ENCODE measurements around the gene SH3RF2.
"Not testable (repeated sequence)": the region's sequence is repeated elsewhere in the genome, so short reads cannot be mapped to it uniquely, and the experiment has no call there.

The SH3RF2 gene

DNA sequence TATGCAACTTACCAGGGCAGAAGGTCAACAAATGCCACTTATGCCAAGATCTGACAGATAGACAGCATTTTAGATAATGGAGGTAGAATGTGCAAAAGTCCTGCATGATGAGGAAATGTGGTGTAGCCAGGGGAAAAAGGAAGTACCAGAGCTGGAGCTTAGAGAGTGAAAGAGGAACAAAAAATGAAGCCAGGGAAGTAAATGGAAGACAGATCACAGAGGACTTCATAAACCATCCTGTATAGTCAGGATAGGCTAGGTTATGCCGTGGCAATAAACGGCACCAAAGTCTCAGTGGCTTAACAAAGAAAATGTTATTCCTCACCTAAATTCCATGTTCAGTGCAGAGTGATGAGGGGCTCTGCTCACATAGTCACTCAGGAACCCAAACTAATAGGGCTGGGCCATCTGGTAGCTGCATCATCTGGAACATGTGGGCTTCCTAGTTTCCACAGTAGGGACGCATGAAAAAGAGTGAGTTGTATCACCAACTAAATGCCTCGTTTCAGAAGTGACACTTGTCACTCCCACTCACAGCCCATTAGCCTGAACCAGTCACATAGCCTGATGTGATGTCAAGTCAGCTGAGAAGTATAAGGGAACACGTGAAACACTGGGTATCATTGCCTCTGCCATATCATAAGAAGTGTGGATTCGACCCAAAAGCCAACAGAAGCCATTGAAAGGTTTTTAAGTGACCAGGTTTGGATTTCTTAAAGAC lies 70.3 kb downstream of the SH3RF2 start:
- DNase-seq (ENCODE audit: low read depth) = no peak

DNA sequence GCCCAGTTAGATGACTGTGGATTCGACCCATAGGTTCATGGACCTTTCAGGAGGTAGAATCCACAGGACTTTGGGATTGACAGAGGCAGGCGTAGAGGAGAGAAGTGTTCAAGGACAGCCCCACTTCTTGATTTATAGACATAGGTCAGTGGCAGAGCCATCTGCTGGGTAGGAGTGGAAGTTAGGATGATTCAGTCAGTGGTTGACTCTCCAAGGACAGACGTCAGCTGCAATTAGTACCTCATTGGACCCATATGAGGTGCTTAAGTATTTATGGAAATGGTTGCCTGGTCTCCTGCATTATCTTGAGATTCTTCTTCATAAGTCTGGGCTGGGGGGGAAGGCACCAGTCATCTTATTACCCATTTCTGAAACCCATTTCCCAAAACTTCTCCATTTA lies 70.9 kb downstream of the SH3RF2 start:
- DNase-seq (ENCODE audit: low read depth) = no peak

DNA sequence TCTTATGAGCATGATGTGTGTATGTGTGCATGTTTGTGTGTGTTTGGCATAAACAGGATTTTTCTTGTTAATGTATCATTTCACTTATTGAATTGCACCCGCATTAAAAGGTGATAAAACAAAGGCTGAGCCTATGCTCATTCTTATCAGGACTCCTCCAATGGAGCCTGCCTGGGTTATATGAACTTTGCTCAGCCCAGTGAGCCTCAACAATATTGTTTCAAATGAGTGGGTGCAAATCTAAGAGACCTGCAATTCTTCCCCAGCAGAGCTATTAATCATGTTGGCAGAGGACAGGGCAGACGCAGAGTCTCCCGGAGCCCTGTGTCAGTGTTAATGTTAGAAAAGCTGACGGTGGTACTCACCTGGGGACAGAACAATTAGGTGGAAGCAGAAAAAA lies 71.6 kb downstream of the SH3RF2 start:
- DNase-seq (ENCODE audit: low read depth) = no peak

DNA sequence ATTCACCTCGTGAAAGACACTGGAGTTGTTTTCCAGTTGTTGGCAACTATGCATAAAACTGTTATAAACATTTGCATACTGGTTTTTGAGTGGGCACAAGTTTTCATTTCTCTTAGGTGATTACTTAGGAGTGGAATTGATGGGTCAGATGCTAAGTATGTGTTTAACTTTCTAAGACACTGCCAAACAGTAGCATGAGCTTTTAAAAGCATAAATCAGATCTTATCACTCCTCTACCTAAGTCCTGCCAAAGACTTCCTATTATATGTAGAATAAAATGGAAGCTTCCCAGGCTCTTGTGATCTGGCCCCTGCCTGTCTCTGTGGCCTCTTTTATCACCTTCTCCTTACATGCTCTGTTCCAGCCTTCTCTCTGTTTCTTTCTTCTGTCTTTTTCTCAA lies 72.6 kb downstream of the SH3RF2 start:
- DNase-seq (ENCODE audit: low read depth) = no peak

DNA sequence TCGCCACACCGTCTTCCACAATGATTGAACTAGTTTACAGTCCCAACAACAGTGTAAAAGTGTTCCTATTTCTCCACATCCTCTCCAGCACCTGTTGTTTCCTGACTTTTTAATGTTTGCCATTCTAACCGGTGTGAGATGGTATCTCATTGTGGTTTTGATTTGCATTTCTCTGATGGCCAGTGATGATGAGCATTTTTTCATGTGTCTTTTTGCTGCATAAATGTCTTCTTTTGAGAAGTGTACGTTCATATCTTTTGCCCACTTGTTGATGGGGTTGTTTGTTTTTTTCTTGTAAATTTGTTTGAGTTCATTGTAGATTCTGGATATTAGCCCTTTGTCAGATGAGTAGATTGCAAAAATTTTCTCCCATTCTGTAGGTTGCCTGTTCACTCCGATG lies 74.1 kb downstream of the SH3RF2 start:
- DNase-seq (ENCODE audit: low read depth) = not testable (repeated sequence)

DNA sequence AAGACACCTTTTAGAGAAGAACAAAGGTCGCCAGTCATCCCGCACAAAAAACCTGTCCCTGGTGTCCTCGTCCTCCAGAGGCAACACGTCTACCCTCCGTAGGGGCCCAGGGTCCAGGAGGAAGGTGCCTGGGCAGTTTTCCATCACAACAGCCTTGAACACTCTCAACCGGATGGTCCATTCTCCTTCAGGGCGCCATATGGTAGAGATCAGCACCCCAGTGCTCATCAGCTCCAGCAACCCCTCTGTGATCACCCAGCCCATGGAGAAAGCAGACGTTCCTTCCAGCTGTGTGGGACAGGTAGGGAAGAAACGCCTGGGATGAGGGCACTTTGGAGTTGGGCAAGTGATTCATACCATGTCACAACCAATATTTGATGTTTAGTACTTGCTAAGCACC lies 77.4 kb downstream of the SH3RF2 start:
- no peak for DNase-seq (ENCODE audit: low read depth)

DNA sequence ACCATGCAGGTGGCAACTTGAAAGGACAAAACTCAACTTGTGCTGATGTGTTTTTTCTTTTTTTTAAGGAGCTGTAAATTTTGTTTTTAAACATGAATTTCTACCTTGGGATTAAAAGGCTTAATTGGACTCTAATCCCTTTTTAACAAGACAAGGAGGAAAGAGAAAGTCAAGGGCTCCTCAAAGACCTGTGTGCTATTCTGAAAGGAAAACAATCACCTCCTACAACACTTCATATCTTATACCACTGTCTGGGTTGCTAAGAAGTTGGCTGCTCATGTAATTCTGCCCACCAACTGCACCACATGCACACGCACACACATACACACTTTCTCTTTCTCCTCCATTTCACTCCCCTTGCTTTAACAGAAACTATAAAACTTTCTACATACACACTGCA lies 78.6 kb downstream of the SH3RF2 start:
- DNase-seq (ENCODE audit: low read depth) = no peak

DNA sequence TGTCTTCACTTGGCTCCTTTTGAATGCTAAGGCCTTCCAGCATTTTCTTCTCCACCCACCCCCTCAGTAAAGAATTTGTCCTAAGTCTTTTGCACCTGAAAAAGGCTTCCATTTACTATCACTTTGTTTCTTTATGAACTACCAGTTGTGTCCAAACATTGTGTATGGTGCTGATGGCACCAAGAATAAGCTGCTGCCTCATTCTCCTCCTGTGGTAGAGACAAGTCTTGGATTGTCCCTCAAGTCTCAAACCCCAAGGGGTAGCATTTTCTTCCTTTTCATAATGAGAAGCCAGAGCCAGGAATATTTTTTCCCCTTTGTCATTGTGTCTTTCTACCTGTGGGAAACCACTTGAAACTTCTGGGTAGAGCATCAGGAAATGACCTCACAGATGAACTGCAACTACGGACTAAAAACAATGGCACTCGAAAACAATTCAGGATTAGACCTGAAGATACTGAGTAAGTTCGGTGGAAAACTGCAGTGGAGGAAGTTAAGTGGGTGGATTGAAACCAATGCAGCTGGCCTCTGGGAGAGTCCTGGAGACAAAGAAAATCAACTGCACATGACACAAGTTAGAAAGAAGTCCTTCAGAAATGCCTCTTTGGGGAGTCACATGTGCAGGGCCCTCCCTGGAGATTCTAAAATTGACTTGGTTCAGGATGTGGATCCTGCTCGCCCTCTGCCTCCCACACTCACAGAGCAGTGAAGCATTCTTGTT lies 80.5 kb downstream of the SH3RF2 start:
- DNase-seq (ENCODE audit: low read depth) = no peak

DNA sequence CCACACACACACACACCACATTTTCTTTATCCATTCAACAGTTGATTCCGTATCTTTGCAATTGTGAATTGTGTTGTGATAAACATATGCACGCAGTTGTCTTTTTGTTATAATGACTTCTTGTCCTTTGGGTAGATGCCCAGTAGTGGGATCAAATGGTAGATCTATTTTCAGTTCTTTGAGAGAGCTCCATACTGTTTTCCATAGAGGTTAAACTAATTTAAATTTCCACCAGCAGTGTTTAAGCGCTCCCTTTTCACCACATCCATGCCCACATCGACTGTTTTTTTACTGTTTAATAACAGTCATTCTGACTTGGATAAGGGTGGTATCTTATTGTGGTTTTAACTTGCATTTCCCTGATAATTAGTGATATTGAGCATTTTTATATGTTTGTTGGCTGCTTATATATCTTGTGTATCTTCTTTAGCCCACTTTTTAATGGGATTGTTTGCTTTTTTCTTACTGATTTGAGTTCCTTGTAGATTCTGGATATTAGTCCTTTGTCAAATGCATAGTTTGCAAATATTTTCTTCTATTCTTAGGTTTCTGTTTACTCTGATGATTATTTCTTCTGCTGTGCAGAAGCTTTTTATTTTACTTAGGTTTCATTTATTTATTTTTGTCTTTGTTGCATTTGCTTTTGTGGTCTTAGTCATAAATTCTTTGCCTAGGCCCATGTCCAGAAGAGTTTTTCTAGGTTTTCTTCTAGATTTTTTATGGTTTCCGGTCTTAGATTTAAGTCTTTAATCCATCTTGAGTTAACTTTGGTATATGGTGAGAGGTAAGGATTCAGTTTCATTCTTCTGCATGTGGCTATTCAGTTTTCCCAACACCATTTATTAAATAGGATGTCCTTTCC lies 82.4 kb downstream of the SH3RF2 start:
- no peak for DNase-seq (ENCODE audit: low read depth)

DNA sequence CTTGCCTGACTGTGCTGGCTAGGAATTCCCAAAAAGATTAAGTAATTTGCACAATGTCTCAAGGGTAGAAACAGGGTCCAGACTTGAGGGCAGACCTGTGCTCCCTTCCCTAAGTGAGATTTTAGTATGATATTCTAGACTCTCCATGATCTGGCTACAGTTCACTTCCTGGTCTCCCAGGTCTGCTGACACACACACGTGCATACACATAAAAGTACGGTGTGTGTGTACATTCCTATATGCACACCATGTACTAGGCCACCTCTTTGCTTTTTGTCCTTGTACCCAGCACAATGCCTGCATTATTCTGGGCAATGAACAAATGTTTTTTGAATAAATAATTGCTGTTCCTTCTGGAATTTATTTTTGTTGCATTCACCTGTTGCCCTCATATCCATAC lies 83.7 kb downstream of the SH3RF2 start:
- DNase-seq (ENCODE audit: low read depth) = no peak

DNA sequence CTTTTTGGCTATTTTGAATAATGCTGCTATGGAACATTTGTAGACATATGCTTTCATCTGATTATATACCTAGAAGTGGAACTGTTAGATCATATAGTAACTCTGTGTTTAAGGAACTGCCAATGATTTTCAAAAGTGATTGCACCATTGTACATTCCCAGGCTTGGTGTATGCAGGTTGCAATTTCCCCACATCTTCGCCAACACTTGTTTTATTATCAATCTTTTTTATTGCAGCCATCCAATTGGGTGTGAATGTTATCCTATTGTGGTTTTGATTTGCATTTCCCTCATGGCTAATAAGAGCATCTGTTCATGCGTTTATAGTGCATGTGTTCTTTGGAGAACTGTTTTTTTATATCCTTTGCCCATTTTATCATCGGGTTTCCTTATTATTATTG lies 87.7 kb downstream of the SH3RF2 start:
- no peak for DNase-seq (ENCODE audit: low read depth)

DNA sequence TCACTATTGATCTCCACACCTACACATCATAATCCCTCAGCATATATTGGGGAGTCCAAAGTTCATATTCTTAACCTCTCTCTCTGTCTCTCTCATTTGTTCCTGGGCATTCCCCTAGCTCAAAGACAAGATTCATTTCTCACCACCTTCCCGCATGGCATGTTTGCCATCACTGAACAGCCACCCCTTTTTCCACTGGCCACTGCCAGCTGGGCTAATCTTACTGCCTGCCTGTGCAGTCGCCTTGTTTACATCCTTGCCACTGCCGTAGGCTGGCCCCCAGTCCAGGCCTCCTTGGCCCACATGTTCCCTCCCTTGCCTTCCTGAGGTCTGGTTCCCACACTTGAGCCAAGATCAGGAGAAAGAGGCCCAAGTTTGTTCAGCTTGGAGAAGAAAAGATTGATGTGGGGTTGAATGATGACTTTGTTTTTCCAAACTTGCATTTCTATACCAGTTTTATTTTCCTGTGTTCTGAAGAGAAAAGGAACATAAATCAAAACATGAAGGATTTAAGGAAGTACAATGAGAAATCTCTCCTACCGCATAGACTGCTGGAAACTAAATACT lies 88.8 kb downstream of the SH3RF2 start:
- DNase-seq (ENCODE audit: low read depth) = no peak

DNA sequence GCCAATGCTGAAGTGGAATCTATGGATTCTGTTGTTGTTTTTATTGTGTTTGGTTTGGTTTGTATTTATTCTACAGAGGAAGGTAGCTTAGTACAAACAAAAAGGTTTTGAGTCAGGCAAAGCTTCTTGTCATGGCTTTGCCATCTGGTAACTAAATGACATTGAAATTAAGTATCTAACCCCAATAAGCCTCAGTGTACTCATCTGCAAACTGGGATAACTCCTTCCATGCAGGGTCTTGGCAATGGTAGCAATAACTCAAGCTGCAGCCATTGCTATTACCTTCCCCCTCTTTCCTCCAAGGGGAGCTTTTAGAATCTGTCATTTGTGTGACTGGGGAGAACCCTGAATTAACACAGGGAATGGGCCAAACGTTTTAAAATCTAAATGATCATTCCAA lies 89.3 kb downstream of the SH3RF2 start:
- DNase-seq (ENCODE audit: low read depth) = no peak

DNA sequence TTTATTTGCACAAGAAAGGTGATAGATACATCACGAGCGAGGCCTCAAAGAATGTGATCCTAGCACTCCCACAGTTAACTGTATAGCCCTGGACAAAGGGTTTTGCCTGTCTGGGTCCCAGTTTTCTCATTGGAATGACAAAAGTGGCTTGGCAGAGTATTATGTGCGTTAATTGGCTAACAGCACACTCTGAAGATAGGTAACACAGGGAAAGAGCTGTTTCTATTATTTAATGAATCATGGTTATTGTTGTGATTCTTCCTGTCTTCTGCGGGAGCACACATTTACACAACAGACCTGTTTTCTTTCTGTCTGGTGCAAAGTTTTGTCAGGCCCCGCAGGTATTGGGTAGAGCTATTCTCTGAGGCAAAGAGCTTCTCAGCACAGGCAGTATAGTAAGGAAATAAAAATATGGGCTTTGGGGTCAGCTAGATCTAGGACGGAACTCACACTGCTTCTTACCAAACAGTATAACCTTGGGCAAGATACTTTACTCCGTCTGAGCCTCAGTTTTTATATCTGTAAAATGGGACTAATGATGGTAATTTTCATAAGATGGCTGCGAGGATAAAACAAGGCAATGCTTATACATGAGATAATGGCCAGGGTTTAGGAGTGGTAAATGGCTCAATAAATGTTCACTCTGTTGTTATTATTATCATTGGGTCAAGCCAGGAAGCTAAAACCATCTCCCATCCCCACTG lies 90.1 kb downstream of the SH3RF2 start:
- no peak for DNase-seq (ENCODE audit: low read depth)

DNA sequence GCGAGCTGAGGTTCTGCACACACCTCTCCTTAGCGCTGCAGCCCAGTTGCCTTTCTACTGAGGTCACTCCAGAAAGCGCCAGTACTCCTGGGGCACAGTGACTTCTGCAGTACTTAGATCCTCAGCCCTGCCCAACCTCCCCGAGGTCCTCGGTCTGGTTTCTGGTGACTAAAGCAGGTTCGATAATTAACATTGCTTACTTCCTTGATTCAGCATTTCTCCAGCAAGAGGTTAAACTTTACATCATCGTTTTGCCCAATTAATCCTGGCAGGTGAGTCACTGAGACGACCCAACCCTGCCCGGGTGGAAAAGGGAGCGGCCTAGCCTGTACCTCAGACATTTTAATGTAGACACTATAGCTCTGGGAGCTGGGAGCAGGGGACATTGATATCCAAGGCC lies 91.4 kb downstream of the SH3RF2 start:
- DNase-seq (ENCODE audit: low read depth) = no peak

DNA sequence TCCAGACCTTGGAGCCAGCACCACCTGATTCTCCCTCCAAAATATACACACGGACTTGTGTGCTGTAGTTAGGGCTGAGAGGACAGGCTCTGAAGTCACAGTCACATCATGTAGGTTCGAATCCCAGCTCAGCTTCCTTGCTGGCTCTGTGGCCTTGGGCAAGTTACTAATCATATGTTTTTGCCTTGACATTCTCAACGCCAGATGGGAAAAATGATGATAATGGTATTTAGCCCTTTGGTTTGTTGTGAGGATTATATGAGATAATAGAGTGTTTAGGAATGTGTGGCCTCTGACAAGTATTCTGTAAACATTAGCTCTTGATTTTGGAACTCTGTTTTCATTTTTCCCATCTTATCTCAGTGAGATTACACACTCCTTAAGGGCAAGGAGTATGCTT lies 96.5 kb downstream of the SH3RF2 start:
- DNase-seq (ENCODE audit: low read depth) = no peak

DNA sequence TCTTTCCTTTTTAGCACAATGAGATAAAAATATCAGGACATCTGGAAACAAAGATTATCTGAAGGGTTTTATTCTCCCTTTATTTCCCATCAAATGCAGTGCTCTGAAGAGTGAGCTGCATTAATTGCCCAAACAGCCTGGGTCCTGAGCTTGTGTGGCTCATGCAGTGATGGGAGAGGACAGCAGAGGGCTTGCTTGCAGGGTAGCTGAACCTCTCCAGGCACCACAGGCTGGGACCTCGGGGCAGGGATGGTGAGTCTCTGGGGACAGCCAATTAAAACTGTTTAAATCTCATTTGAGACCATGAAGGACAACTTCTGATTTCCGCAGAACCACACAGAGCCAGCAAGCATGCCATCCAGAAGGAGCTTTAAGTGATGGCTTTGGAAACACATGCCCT lies 97.7 kb downstream of the SH3RF2 start:
- DNase-seq (ENCODE audit: low read depth) = no peak

DNA sequence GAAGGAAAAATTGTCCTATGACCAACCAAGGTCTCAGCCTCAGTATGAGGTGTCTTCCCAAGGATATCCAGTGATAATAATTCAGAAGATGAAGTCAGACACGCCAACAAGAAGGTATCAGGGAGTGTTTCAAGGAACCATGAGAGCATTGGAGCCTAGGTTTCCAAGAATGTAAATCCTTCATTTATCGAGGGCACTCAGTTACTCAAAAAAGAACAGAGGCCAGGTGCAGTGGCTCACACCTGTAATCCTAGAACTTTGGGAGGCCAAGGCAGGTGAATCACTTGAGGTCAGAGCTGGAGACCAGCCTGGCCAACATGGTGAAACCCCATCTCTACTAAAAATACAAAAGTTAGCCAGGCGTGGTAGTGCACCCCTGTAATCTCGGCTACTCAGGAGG lies 98.2 kb downstream of the SH3RF2 start:
- no peak for DNase-seq (ENCODE audit: low read depth)

DNA sequence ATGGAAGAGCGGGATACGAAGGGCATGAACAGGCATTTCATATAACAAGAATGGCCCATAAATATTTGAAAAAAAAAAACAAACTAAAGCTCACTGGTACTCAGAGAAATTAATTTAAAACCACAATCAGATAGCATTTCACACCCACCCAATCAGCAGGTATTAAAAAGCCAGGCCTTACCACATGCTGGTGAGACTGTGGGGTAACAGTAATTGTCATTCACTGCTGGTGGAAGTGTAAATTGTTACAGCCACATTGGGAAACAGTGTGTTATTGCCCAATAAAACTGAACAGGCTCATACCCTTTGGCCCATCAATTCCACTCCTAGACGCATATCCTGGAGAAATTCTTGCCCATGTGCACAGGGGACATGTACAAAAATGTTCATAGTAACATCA lies 103.0 kb downstream of the SH3RF2 start:
- no peak for DNase-seq (ENCODE audit: low read depth)

DNA sequence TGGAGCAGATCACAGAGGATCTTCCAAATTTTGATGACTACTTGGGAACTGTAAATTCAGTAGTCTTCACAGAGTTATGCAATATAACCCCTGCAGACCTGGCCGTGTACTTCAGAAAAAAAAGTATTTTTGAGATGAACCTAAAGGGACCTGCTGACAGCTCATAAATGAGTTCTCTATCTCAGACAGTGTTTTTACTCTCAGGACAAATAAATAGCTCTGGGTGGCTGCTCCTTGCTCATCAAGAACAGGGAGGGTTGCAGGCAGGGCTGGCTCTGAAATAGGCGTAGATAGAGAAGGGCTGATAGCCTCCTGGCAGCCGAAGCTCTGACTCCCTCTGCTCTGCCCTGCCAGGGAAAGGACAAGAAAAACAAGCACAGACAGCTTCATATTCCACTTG lies 104.1 kb downstream of the SH3RF2 start:
- no peak for DNase-seq (ENCODE audit: low read depth)

DNA sequence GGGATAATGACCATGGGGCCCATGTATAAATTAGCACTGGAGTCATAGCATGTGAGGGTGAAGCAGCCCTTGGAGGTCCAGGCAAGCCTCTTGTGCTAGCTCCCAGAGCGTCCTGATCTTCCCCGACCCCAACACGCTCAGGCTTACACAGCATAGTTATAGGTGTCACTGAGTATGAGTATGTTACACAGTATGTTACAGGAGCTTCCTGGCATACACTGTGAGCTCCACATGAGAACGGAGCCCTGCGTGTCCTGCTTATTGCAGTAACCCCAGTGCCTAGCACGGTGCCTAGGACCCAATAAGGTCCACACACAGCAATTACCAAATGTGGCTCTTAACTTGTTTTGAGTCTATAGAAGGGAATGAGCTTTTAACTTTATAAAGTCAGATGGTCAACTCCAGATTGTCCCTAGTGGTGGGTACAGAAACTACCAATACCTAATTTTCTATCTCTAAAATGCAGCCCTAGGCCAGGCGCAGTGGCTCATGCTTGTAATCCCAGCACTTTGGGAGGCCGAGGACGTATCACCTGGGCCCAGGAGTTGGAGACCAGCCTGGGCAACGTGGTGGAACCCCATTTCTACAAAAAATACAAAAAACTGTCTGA lies 104.9 kb downstream of the SH3RF2 start:
- no peak for DNase-seq (ENCODE audit: low read depth)

All from GM04503 (cell line).